Neural cell (in vitro differentiated cells): ENCODE data around the gene SLC11A2.

ENCODE experiments used
- EP300 ChIP-seq: fragments of 450-650 bp; conservative IDR thresholded peaks from 2 replicates; pipeline ENCODE4 v1.6.1; 2014; ENCODE audit warnings: antibody characterized with exemption, mild to moderate bottlenecking, moderate library complexity; ENCODE audit not compliant: poor library complexity, severe bottlenecking
- EZH2 ChIP-seq: fragments of 200-600, 300-800 bp; shearing (Covaris generic), sonication (generic); IDR thresholded peaks from 2 replicates; pipeline ENCODE4 v1.6.1; 2014; ENCODE audit warnings: antibody characterized with exemption, low read length, borderline replicate concordance, mild to moderate bottlenecking; ENCODE audit not compliant: insufficient read depth, poor library complexity, severe bottlenecking
- MXI1 ChIP-seq: fragments of 450-650 bp; conservative IDR thresholded peaks from 2 replicates; pipeline ENCODE4 v1.6.1; 2014; ENCODE audit warnings: antibody characterized with exemption, mild to moderate bottlenecking; ENCODE audit not compliant: poor library complexity, severe bottlenecking
- POLR2AphosphoS5 ChIP-seq: IDR thresholded peaks from 2 replicates; pipeline ENCODE4 v1.6.1; 2012
- SMC3 ChIP-seq: fragments of 450-650 bp; conservative IDR thresholded peaks from 2 replicates; pipeline ENCODE4 v1.6.1; 2014; ENCODE audit warnings: antibody characterized with exemption, mild to moderate bottlenecking, moderate library complexity; ENCODE audit not compliant: poor library complexity
- TF ChIP-seq, protein P1 (sequence below): fragments of 450-650 bp; IDR thresholded peaks from 2 replicates; pipeline ENCODE4 v1.5.1; 2014; ENCODE audit warnings: antibody characterized with exemption, mild to moderate bottlenecking, moderate library complexity; ENCODE audit not compliant: poor library complexity, severe bottlenecking
- TF ChIP-seq, protein P2 (sequence below): IDR thresholded peaks from 2 replicates; pipeline ENCODE4 v1.6.1; 2012; ENCODE audit warnings: borderline replicate concordance

DNA sequence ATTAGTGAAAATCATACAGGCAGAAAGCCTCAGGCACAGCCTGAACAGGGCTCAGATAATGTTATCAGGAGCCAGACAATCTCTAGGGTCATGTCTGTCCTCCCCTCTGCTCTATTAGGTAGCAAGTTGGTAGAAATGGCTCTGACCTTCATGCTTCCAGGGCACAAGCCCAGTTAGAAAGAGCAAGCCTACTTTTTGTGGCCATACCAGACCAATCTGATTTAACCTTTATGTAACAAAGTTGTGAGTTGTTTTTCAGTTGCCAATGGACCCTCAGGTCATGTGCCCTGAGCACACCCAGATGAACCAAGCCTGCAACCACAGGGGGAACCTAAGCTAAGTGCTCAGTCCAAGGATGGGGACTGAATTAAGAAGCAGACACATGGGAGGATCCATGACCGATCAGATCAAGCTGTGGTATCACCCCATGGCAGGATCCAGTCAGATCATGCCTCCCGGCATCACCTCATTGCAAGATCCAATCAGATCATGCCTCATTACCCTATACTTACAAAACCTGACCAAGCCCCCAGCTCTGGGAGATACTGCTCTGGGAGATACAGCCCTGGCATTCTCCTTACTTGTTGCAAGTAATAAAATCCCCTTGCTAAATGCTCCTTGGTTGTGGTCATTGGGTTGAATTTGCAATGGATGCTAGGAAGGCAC is 92.6 kb downstream of the SLC11A2 start:
- TF ChIP-seq EZH2 (no peak), POLR2AphosphoS5 (no peak), SMC3 (no peak), EP300 (no peak), MXI1 (no peak)
- TF ChIP-seq, protein P1, sequence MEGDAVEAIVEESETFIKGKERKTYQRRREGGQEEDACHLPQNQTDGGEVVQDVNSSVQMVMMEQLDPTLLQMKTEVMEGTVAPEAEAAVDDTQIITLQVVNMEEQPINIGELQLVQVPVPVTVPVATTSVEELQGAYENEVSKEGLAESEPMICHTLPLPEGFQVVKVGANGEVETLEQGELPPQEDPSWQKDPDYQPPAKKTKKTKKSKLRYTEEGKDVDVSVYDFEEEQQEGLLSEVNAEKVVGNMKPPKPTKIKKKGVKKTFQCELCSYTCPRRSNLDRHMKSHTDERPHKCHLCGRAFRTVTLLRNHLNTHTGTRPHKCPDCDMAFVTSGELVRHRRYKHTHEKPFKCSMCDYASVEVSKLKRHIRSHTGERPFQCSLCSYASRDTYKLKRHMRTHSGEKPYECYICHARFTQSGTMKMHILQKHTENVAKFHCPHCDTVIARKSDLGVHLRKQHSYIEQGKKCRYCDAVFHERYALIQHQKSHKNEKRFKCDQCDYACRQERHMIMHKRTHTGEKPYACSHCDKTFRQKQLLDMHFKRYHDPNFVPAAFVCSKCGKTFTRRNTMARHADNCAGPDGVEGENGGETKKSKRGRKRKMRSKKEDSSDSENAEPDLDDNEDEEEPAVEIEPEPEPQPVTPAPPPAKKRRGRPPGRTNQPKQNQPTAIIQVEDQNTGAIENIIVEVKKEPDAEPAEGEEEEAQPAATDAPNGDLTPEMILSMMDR, result no peak
- TF ChIP-seq, protein P2, sequence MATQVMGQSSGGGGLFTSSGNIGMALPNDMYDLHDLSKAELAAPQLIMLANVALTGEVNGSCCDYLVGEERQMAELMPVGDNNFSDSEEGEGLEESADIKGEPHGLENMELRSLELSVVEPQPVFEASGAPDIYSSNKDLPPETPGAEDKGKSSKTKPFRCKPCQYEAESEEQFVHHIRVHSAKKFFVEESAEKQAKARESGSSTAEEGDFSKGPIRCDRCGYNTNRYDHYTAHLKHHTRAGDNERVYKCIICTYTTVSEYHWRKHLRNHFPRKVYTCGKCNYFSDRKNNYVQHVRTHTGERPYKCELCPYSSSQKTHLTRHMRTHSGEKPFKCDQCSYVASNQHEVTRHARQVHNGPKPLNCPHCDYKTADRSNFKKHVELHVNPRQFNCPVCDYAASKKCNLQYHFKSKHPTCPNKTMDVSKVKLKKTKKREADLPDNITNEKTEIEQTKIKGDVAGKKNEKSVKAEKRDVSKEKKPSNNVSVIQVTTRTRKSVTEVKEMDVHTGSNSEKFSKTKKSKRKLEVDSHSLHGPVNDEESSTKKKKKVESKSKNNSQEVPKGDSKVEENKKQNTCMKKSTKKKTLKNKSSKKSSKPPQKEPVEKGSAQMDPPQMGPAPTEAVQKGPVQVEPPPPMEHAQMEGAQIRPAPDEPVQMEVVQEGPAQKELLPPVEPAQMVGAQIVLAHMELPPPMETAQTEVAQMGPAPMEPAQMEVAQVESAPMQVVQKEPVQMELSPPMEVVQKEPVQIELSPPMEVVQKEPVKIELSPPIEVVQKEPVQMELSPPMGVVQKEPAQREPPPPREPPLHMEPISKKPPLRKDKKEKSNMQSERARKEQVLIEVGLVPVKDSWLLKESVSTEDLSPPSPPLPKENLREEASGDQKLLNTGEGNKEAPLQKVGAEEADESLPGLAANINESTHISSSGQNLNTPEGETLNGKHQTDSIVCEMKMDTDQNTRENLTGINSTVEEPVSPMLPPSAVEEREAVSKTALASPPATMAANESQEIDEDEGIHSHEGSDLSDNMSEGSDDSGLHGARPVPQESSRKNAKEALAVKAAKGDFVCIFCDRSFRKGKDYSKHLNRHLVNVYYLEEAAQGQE, result no peak
